ENCODE data around the gene TPST2.

TPST2 gene

GRCh38 chr22:26585104-26585790 is 4.7 kb downstream of the TPST2 start:
- no peak for TF ChIP-seq CTCF (IDR thresholded peaks at IDR 0.05)

DNA sequence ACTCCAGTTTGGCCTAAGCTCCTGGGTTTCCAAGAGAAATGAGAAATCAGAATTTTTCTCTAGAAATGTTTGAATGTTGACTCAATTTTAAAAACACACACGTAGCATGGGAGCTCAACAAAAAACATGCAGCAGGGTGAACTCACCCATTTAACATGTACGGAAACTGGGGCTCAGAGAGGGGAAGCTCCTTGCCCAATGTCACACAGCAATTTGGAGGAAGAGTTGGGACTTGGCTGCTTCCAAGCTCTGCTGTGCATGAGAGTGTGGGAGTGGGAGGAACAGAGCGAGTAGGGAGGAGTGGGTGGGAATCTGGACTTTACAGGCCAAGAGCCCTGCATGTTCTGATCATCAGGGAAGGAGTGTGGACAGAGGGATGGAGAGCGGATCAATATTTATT is 5.9 kb downstream of the TPST2 start:
- TF ChIP-seq CTCF (IDR thresholded peaks at IDR 0.05): no peak

DNA sequence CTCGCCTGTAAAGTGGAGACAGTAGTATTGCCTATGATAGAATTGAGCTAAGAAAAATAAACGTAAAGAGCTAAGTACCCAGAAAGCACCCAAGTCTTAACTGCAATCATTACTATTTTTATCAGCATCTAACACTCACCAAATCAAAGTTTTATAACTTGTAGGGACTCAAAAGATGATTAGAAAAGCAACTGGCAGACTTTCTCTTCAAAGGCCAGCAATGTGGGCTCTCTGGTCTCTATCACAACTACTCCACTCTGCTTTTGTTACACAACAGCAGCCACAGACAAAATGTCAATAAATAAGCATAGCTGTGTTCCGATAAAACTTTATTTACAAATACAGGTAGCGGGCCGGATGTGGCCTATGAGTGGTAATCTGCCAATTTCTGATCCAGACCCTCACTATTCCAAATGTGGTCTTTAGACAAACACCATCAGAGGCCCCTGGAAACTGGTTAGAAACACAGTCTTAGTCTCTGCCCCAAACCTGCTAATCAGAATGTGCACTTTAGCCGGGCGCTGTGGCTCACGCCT is 8.2 kb downstream of the TPST2 start:
- TF ChIP-seq CTCF (IDR thresholded peaks at IDR 0.05): no peak

DNA sequence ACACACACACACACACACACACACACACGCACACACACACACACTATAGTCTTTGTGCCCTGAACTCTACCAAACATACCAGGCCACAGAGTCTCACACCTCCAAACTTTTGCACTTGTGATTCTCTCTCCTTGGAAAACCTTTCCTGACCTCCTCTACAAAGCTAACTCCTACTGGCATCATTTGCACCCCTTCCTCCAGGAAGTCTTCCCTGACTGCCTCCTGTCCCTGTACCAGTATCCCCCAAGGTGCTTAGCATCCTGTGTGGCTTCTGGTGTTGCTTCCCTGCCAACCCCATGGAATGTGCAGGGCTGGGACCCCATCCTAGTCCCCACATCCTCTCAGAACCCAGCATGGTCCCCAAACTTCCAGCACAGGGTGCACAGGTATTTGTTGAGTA is 8.9 kb downstream of the TPST2 start:
- no peak for TF ChIP-seq CTCF (IDR thresholded peaks at IDR 0.05)

DNA sequence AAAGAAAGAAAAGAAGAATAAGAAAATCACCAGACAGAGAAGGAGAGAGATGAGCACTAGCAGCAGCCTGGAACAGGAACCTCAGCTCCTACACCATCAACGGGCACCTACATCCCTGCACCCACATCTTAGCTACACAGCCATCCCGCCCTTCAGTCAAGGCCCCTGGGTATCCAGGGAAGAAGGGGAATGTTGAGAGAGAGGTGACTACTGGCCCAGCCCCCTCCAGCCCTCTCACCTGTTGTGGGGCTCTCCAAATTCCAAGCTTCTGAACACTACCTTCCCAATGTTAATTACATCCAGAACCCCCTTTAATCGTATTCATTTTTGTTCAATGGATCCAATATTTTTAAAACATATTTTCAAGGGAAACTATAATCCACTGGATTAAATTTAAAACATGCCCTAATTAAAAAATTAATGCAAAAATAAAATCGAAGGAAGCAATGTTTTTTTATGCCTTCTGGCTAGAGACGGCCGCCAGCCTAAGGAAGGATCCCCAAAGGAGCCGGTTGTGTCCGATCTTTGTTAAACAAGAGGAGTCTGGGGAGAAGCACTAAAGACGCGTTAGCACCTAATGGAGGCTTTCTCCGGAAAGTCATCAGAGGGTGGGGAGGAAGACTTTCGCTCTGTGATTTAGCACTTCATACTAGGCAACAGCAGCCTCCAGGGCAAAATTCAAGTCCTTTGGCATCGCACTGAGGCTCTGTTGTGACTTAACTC is 9.5 kb downstream of the TPST2 start:
- TF ChIP-seq CTCF (IDR thresholded peaks at IDR 0.05): no peak

DNA sequence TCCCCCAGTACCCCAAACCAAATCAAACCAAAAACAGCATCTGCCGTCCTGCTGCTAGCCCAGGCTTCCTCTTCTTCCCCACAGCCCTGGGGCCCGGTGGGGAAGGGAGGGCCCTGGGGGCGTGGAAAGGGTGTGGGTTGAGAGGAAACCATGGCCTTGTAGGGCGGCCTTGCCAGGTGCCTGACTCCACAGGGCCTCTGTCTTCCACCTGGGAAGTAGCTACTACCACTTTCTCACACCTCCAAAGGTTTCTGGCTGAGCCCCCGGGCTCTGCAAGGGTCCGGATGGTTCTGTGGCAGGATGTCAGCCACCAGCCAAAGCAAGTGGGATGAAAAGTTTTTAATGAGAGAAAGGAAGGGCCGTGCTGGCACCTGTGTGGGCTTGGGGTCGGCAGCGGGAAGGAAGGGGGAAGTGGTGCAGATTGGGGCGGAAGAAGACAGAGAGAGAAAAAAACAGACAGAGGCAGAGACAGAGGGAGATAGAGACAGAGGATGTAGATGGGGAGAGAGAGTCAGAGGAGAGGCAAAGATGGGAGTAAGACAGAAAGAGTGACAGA is 10.5 kb downstream of the TPST2 start:
- no peak for TF ChIP-seq CTCF (IDR thresholded peaks at IDR 0.05)

- TF ChIP-seq CTCF (IDR thresholded peaks at IDR 0.05): no peak
These were observed 12.9 kb downstream of the TPST2 start for GRCh38 chr22:26577081-26577480.
